GM12878 (cell line): Measurements from ENCODE around the gene MAN2A1. TPM values are rescaled to one million over a fixed set of nuclear protein-coding genes. Genes with fewer than 3 reads are reported as not detected.

Experiments
- ATAC-seq: fragments of 200-7000 bp; cut with Tn5 transposase; 3 replicates; pipeline ENCODE4 v1.9.1; 2020; ENCODE audit warnings: mild to moderate bottlenecking, moderate library complexity
- BruUV-seq: library from RNA; stranded (reverse); fragments of 400-500 nt; replicated peaks from 2 replicates; lab custom pipeline; 2021; lab: Mats Ljungman, UMichigan
- CTCF ChIA-PET: fragments of 300-600 bp; sonication (Branson Sonifier 250); formaldehyde crosslinking; extraction: SDS; loops from one replicate; lab custom pipeline; 2021; ENCODE audit warnings: inconsistent platforms; lab: Yijun Ruan, JAX
- POLR2A ChIA-PET: fragments of 350-600 bp; formaldehyde crosslinking; extraction: SDS; loops from one replicate; lab custom pipeline; 2021; ENCODE audit warnings: inconsistent platforms; lab: Charles Lee
- RAD21 ChIA-PET: fragments of 300-600 bp; sonication (Branson Sonifier 250); formaldehyde crosslinking; loops from one replicate; lab custom pipeline; 2023; ENCODE audit warnings: antibody characterized with exemption; ENCODE audit not compliant: unreplicated experiment; lab: Charles Lee
- SMC1A ChIA-PET: fragments of 300-600 bp; sonication (Branson Sonifier 250); formaldehyde crosslinking; loops from one replicate; lab custom pipeline; 2023; ENCODE audit not compliant: unreplicated experiment, uncharacterized antibody; lab: Charles Lee
- DNase-seq: peaks from one replicate; pipeline ENCODE4 v3.0.0-alpha.2; 2011; ENCODE audit warnings: low read depth, low spot score
- FAIRE-seq: peaks from 3 replicates; lab custom pipeline; 2011; peaks lifted over from hg19 to GRCh38; lab: Jason Lieb, UNC
- H2AFZ ChIP-seq: 2 replicates; pipeline ENCODE4 v1.6.0; 2011; ENCODE audit warnings: low read depth, low read length, control low read depth; ENCODE audit not compliant: control insufficient read depth
- H3K27ac ChIP-seq: 2 replicates; pipeline ENCODE4 v1.5.1; 2011; ENCODE audit warnings: control low read depth; ENCODE audit not compliant: control insufficient read depth, insufficient read depth
- H3K27me3 ChIP-seq, 2 experiments: replicated peaks in 1 of 2; 2 replicates each; pipeline versions ENCODE4 v1.6.0 to v1.6.1; 2011; ENCODE audit warnings: low read length in 1 of 2; ENCODE audit not compliant: control insufficient read depth in 2 of 2, insufficient read depth in 2 of 2
- H3K36me3 ChIP-seq, 2 experiments: 2 replicates each; pipeline ENCODE4 v1.5.1; 2011; ENCODE audit warnings: low read length in 1 of 2; ENCODE audit not compliant: control insufficient read depth in 2 of 2, insufficient read depth in 2 of 2
- H3K4me1 ChIP-seq: 2 replicates; pipeline ENCODE4 v1.6.1; 2011; ENCODE audit warnings: mild to moderate bottlenecking, low read length, moderate library complexity, mixed read lengths; ENCODE audit not compliant: control insufficient read depth, insufficient read depth
- H3K4me2 ChIP-seq: 2 replicates; pipeline ENCODE4 v1.6.0; 2011; ENCODE audit warnings: control low read depth; ENCODE audit not compliant: control insufficient read depth, insufficient read depth
- H3K4me3 ChIP-seq: fragments of 200-600 bp; sonication (generic); 2 replicates; pipeline ENCODE4 v1.5.1; 2016
- H3K79me2 ChIP-seq: 2 replicates; pipeline ENCODE4 v1.6.0; 2011; ENCODE audit warnings: low read length; ENCODE audit not compliant: control insufficient read depth, insufficient read depth
- H3K9ac ChIP-seq: 2 replicates; pipeline ENCODE4 v1.8.0; 2011; ENCODE audit warnings: low read length, control low read depth, mixed read lengths; ENCODE audit not compliant: control insufficient read depth, insufficient read depth
- H3K9me3 ChIP-seq: replicated peaks from 3 replicates; pipeline ENCODE4 v1.5.1; 2011; ENCODE audit warnings: mild to moderate bottlenecking, low read length; ENCODE audit not compliant: control insufficient read depth, insufficient read depth
- H4K20me1 ChIP-seq: 2 replicates; pipeline ENCODE4 v1.6.0; 2011; ENCODE audit not compliant: control insufficient read depth, insufficient read depth
- CHD1 ChIP-seq: IDR thresholded peaks from 2 replicates; pipeline ENCODE4 v1.6.1; 2012; ENCODE audit warnings: low read depth, low read length, improper control_type of control experiment
- CHD4 ChIP-seq: fragments of 200-600 bp; sonication (generic); IDR thresholded peaks from 2 replicates; pipeline ENCODE4 v1.6.1; 2016; ENCODE audit warnings: mild to moderate bottlenecking
- EGR1 ChIP-seq, 2 experiments: IDR thresholded peaks; 1 replicate in 1 of 2; 2 replicates in 1 of 2; pipeline ENCODE4 v1.6.1; 2011 to 2012; ENCODE audit warnings: low read depth in 2 of 2, low read length in 2 of 2, borderline replicate concordance in 1 of 2, mild to moderate bottlenecking in 1 of 2, moderate library complexity in 1 of 2
- EZH2 ChIP-seq: IDR thresholded peaks from 2 replicates; pipeline ENCODE4 v1.6.1; 2012; ENCODE audit warnings: low read depth, mild to moderate bottlenecking, control low read depth, inconsistent platforms, low read length, borderline replicate concordance; ENCODE audit not compliant: control insufficient read depth
- HCFC1 ChIP-seq: fragments of 150-350 bp; IDR thresholded peaks from 2 replicates; pipeline ENCODE4 v1.6.1; 2014; ENCODE audit warnings: low read length
- HDAC2 ChIP-seq: fragments of 200-600 bp; sonication (generic); IDR thresholded peaks from 2 replicates; pipeline ENCODE4 v1.6.1; 2017
- NRF1 ChIP-seq: conservative IDR thresholded peaks from 2 replicates; pipeline ENCODE4 v1.6.1; 2011; ENCODE audit warnings: mild to moderate bottlenecking, low read depth, low read length, improper control_type of control experiment
- RAD51 ChIP-seq: fragments of 450-650 bp; IDR thresholded peaks from 2 replicates; pipeline ENCODE4 v1.6.1; 2016; ENCODE audit warnings: moderate library complexity, mild to moderate bottlenecking, inconsistent platforms
- RBBP5 ChIP-seq: fragments of 200-600 bp; sonication (generic); conservative IDR thresholded peaks from 2 replicates; pipeline ENCODE4 v1.6.1; 2016
- SKIL ChIP-seq: fragments of 450-650 bp; IDR thresholded peaks from 2 replicates; pipeline ENCODE4 v1.6.1; 2017; ENCODE audit warnings: mild to moderate bottlenecking, low read depth, inconsistent platforms; ENCODE audit not compliant: poor library complexity, severe bottlenecking
- TARDBP ChIP-seq: IDR thresholded peaks from 2 replicates; pipeline ENCODE4 v1.6.1; 2016; ENCODE audit warnings: borderline replicate concordance
- USF1 ChIP-seq: IDR thresholded peaks from 2 replicates; pipeline ENCODE4 v1.6.1; 2011; ENCODE audit warnings: borderline replicate concordance, low read depth, mild to moderate bottlenecking, moderate library complexity, mixed read lengths, low read length; ENCODE audit not compliant: insufficient read depth; ENCODE audit errors: extremely low read length
- ZSCAN29 ChIP-seq: fragments of 450-650 bp; IDR thresholded peaks from 2 replicates; pipeline ENCODE4 v1.6.1; 2017; ENCODE audit warnings: mild to moderate bottlenecking, moderate library complexity
- WGBS: methylation state at CpG from one replicate; pipeline ENCODE4 v1.1.6; 2016; ENCODE audit warnings: low lambda C conversion rate; ENCODE audit not compliant: insufficient replicate concordance, insufficient coverage; ENCODE audit errors: missing lambda C conversion rate; 5-methylcytosine and 5-hydroxymethylcytosine counted together
- in situ Hi-C: fragments of 300-500 bp; cut with MboI; formaldehyde crosslinking; loops from 9 replicates; pipeline ENCODE4 v1.14.3; 2018; ENCODE audit warnings: mixed read lengths
- intact Hi-C: fragments of 100-400 bp; cut with micrococcal nuclease; formaldehyde crosslinking; loops from one replicate; pipeline ENCODE4 v1.14.2; 2022; ENCODE audit not compliant: unreplicated experiment
- polyA plus RNA-seq, 11 experiments: library from polyadenylated mRNA; depleted of rRNA in 4 of 11; unstranded in 6 of 11; stranded (reverse) in 5 of 11; fragments of >200 nt; fragmentation: Nextera tagmentation in 4 of 11; fragmentation: Illumina TruSeq in 1 of 11; extraction: Ambion mirVana in 4 of 11; extraction: Trizol in 1 of 11; gene quantifications; 1 replicate in 1 of 11; 2 replicates in 10 of 11; pipeline versions ENCODE4 v1.2.1 to v1.2.3, GENCODE V29; 2011 to 2016; ENCODE audit warnings: inconsistent platforms in 2 of 11, missing spikeins in 2 of 11, low read depth in 1 of 11
- total RNA-seq, 4 experiments: library from RNA; depleted of rRNA in 3 of 4; stranded (reverse); fragments of >200 nt in 3 of 4; fragmentation: Illumina TruSeq in 1 of 4; extraction: Trizol in 1 of 4; gene quantifications; 2 replicates each; pipeline versions ENCODE4 v1.2.1 to v1.2.3, GENCODE V29; 2013 to 2021
- TF ChIP-seq, protein P1 (sequence below): fragments of 150-350 bp; IDR thresholded peaks from 2 replicates; pipeline ENCODE4 v1.6.1; 2016; ENCODE audit warnings: low read depth, low read length
- TF ChIP-seq, protein P2 (sequence below): IDR thresholded peaks from 2 replicates; pipeline ENCODE4 v1.6.1; 2011; ENCODE audit warnings: low read depth, low read length, improper control_type of control experiment, borderline replicate concordance
- TF ChIP-seq, protein P3 (sequence below): IDR thresholded peaks from 2 replicates; pipeline ENCODE4 v1.6.1; 2012; ENCODE audit warnings: low read length, inconsistent platforms

MAN2A1 gene
- total and polyA plus RNA-seq, 10 of the 15 experiments (the other 5 are each of a cell fraction or from before 2014, with no cell fraction given), result 4.2 to 27.9 (median 10.5) TPM

GRCh38 chr5:109707531-109707930 lies 17.8 kb downstream of the MAN2A1 start:
- Histone ChIP-seq H2AFZ (no peak overlapping the region), H3K9ac (no peak overlapping the region), H3K36me3 (no peaks in the 10 kb centered on the region), H3K4me2 (no peak overlapping the region), H3K27me3 (no peaks in the 10 kb centered on the region), H3K27ac (no peak overlapping the region), H3K4me3 (no peak overlapping the region), H4K20me1 (no peaks in the 10 kb centered on the region), H3K4me1 (no peaks in the 10 kb centered on the region), H3K9me3 (no peaks in the 10 kb centered on the region; the same call in 2 of the 3 replicates), H3K79me2 (0 out of 2 replicates have a peak, but pooled peaks cover 2% of the 10 kb centered on the region)
- RAD21 ChIA-PET, result interaction anchor here (0.8 kb wide), 1 partner anchor 12 kb away, joined by 4 read pairs; no protein-coding TSS in a partner anchor
- WGBS, result 98% methylated on average over 2 of the region's 2 CpGs
- DNase-seq (no peak), FAIRE-seq (no peak), ATAC-seq (no peak)
- in situ Hi-C loops, result no loop called here
- POLR2A ChIA-PET, result no interaction called here
- TF ChIP-seq SKIL, result no peak
- TF ChIP-seq, protein P1, sequence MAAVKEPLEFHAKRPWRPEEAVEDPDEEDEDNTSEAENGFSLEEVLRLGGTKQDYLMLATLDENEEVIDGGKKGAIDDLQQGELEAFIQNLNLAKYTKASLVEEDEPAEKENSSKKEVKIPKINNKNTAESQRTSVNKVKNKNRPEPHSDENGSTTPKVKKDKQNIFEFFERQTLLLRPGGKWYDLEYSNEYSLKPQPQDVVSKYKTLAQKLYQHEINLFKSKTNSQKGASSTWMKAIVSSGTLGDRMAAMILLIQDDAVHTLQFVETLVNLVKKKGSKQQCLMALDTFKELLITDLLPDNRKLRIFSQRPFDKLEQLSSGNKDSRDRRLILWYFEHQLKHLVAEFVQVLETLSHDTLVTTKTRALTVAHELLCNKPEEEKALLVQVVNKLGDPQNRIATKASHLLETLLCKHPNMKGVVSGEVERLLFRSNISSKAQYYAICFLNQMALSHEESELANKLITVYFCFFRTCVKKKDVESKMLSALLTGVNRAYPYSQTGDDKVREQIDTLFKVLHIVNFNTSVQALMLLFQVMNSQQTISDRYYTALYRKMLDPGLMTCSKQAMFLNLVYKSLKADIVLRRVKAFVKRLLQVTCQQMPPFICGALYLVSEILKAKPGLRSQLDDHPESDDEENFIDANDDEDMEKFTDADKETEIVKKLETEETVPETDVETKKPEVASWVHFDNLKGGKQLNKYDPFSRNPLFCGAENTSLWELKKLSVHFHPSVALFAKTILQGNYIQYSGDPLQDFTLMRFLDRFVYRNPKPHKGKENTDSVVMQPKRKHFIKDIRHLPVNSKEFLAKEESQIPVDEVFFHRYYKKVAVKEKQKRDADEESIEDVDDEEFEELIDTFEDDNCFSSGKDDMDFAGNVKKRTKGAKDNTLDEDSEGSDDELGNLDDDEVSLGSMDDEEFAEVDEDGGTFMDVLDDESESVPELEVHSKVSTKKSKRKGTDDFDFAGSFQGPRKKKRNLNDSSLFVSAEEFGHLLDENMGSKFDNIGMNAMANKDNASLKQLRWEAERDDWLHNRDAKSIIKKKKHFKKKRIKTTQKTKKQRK, result no peak
- no peak for TF ChIP-seq TARDBP
- TF ChIP-seq RBBP5, result no peak
- TF ChIP-seq EZH2, result no peak
- no peak for TF ChIP-seq RAD51
- TF ChIP-seq, protein P2, sequence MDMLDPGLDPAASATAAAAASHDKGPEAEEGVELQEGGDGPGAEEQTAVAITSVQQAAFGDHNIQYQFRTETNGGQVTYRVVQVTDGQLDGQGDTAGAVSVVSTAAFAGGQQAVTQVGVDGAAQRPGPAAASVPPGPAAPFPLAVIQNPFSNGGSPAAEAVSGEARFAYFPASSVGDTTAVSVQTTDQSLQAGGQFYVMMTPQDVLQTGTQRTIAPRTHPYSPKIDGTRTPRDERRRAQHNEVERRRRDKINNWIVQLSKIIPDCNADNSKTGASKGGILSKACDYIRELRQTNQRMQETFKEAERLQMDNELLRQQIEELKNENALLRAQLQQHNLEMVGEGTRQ, result no peak
- TF ChIP-seq HCFC1, result no peak
- TF ChIP-seq CHD4, result no peak
- TF ChIP-seq, protein P3, sequence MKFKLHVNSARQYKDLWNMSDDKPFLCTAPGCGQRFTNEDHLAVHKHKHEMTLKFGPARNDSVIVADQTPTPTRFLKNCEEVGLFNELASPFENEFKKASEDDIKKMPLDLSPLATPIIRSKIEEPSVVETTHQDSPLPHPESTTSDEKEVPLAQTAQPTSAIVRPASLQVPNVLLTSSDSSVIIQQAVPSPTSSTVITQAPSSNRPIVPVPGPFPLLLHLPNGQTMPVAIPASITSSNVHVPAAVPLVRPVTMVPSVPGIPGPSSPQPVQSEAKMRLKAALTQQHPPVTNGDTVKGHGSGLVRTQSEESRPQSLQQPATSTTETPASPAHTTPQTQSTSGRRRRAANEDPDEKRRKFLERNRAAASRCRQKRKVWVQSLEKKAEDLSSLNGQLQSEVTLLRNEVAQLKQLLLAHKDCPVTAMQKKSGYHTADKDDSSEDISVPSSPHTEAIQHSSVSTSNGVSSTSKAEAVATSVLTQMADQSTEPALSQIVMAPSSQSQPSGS, result no peak
- TF ChIP-seq NRF1, result no peak
- no peak for TF ChIP-seq HDAC2
- no peak for TF ChIP-seq EGR1 (IDR thresholded peaks at IDR 0.05; ENCODE audit: borderline replicate concordance in 1 of 2, low read depth in 2 of 2, low read length in 2 of 2)
- TF ChIP-seq CHD1, result no peak
- TF ChIP-seq USF1, result no peak
- no peak for TF ChIP-seq ZSCAN29
- intact Hi-C loops, result no loop called here
- CTCF ChIA-PET, result interaction anchor here (0.6 to 0.7 kb wide), 2 partner anchors 12 to 32 kb away, joined by 3 read pairs; no protein-coding TSS in a partner anchor
- BruUV-seq, result no TSS peak
- SMC1A ChIA-PET, result interaction anchor here (1.9 kb wide), 1 partner anchor 11 kb away, joined by 8 read pairs; no protein-coding TSS in a partner anchor
